GM12878 (cell line): Measurements from ENCODE around the gene CBR3. TPM values are rescaled to one million over a fixed set of nuclear protein-coding genes. Genes with fewer than 3 reads are reported as not detected.

Experiments used
- ATAC-seq: fragments of 200-7000 bp; cut with Tn5 transposase; 3 replicates; pipeline ENCODE4 v1.9.1; 2020; ENCODE audit warnings: mild to moderate bottlenecking, moderate library complexity
- BruUV-seq: library from RNA; stranded (reverse); fragments of 400-500 nt; replicated peaks from 2 replicates; lab custom pipeline; 2021; lab: Mats Ljungman, UMichigan
- CTCF ChIA-PET: fragments of 300-600 bp; sonication (Branson Sonifier 250); formaldehyde crosslinking; extraction: SDS; loops from one replicate; lab custom pipeline; 2021; ENCODE audit warnings: inconsistent platforms; lab: Yijun Ruan, JAX
- POLR2A ChIA-PET: fragments of 350-600 bp; formaldehyde crosslinking; extraction: SDS; loops from one replicate; lab custom pipeline; 2021; ENCODE audit warnings: inconsistent platforms; lab: Charles Lee
- RAD21 ChIA-PET: fragments of 300-600 bp; sonication (Branson Sonifier 250); formaldehyde crosslinking; loops from one replicate; lab custom pipeline; 2023; ENCODE audit warnings: antibody characterized with exemption; ENCODE audit not compliant: unreplicated experiment; lab: Charles Lee
- SMC1A ChIA-PET: fragments of 300-600 bp; sonication (Branson Sonifier 250); formaldehyde crosslinking; loops from one replicate; lab custom pipeline; 2023; ENCODE audit not compliant: unreplicated experiment, uncharacterized antibody; lab: Charles Lee
- DNase-seq: peaks from one replicate; pipeline ENCODE4 v3.0.0-alpha.2; 2011; ENCODE audit warnings: low read depth, low spot score
- FAIRE-seq: peaks from 3 replicates; lab custom pipeline; 2011; peaks lifted over from hg19 to GRCh38; lab: Jason Lieb, UNC
- H2AFZ ChIP-seq: 2 replicates; pipeline ENCODE4 v1.6.0; 2011; ENCODE audit warnings: low read depth, low read length, control low read depth; ENCODE audit not compliant: control insufficient read depth
- H3K27ac ChIP-seq: 2 replicates; pipeline ENCODE4 v1.5.1; 2011; ENCODE audit warnings: control low read depth; ENCODE audit not compliant: control insufficient read depth, insufficient read depth
- H3K27me3 ChIP-seq, 2 experiments: replicated peaks in 1 of 2; 2 replicates each; pipeline versions ENCODE4 v1.6.0 to v1.6.1; 2011; ENCODE audit warnings: low read length in 1 of 2; ENCODE audit not compliant: control insufficient read depth in 2 of 2, insufficient read depth in 2 of 2
- H3K36me3 ChIP-seq, 2 experiments: 2 replicates each; pipeline ENCODE4 v1.5.1; 2011; ENCODE audit warnings: low read length in 1 of 2; ENCODE audit not compliant: control insufficient read depth in 2 of 2, insufficient read depth in 2 of 2
- H3K4me1 ChIP-seq: 2 replicates; pipeline ENCODE4 v1.6.1; 2011; ENCODE audit warnings: mild to moderate bottlenecking, low read length, moderate library complexity, mixed read lengths; ENCODE audit not compliant: control insufficient read depth, insufficient read depth
- H3K4me2 ChIP-seq: 2 replicates; pipeline ENCODE4 v1.6.0; 2011; ENCODE audit warnings: control low read depth; ENCODE audit not compliant: control insufficient read depth, insufficient read depth
- H3K4me3 ChIP-seq: fragments of 200-600 bp; sonication (generic); 2 replicates; pipeline ENCODE4 v1.5.1; 2016
- H3K79me2 ChIP-seq: 2 replicates; pipeline ENCODE4 v1.6.0; 2011; ENCODE audit warnings: low read length; ENCODE audit not compliant: control insufficient read depth, insufficient read depth
- H3K9ac ChIP-seq: 2 replicates; pipeline ENCODE4 v1.8.0; 2011; ENCODE audit warnings: low read length, control low read depth, mixed read lengths; ENCODE audit not compliant: control insufficient read depth, insufficient read depth
- H3K9me3 ChIP-seq: replicated peaks from 3 replicates; pipeline ENCODE4 v1.5.1; 2011; ENCODE audit warnings: mild to moderate bottlenecking, low read length; ENCODE audit not compliant: control insufficient read depth, insufficient read depth
- H4K20me1 ChIP-seq: 2 replicates; pipeline ENCODE4 v1.6.0; 2011; ENCODE audit not compliant: control insufficient read depth, insufficient read depth
- ATF7 ChIP-seq: fragments of 450-650 bp; IDR thresholded peaks from 2 replicates; pipeline ENCODE4 v1.6.1; 2016; ENCODE audit warnings: low read depth, mild to moderate bottlenecking
- CTCF ChIP-seq, 3 experiments: IDR thresholded peaks in 2 of 3; conservative IDR thresholded peaks in 1 of 3; 2 replicates each; pipeline ENCODE4 v1.5.1; 2011; ENCODE audit warnings: low read depth in 3 of 3, low read length in 3 of 3, mild to moderate bottlenecking in 3 of 3, control low read depth in 2 of 3, moderate library complexity in 2 of 3, inconsistent platforms in 1 of 3, mixed read lengths in 1 of 3; ENCODE audit not compliant: control insufficient read depth in 2 of 3, insufficient read depth in 1 of 3; ENCODE audit errors: extremely low read depth in 1 of 3
- EED ChIP-seq: sonication (generic); IDR thresholded peaks from 2 replicates; pipeline ENCODE4 v1.6.1; 2016; ENCODE audit warnings: antibody characterized with exemption, low read depth
- ETV6 ChIP-seq, 2 experiments: fragments of 450-650 bp in 1 of 2; IDR thresholded peaks in 1 of 2; conservative IDR thresholded peaks in 1 of 2; 2 replicates each; pipeline ENCODE4 v1.6.1; 2014; ENCODE audit warnings: antibody characterized with exemption in 1 of 2, borderline replicate concordance in 1 of 2, low read depth in 1 of 2, mild to moderate bottlenecking in 1 of 2, moderate library complexity in 1 of 2
- NBN ChIP-seq: fragments of 450-650 bp; IDR thresholded peaks from 2 replicates; pipeline ENCODE4 v1.6.1; 2016
- NRF1 ChIP-seq: conservative IDR thresholded peaks from 2 replicates; pipeline ENCODE4 v1.6.1; 2011; ENCODE audit warnings: mild to moderate bottlenecking, low read depth, low read length, improper control_type of control experiment
- PAX8 ChIP-seq: fragments of 450-650 bp; IDR thresholded peaks from 2 replicates; pipeline ENCODE4 v1.6.1; 2017; ENCODE audit warnings: mild to moderate bottlenecking, moderate library complexity
- POLR2AphosphoS2 ChIP-seq: IDR thresholded peaks from 2 replicates; pipeline ENCODE4 v1.6.1; 2011; ENCODE audit warnings: low read depth, mild to moderate bottlenecking, low read length, improper control_type of control experiment, moderate library complexity
- RBBP5 ChIP-seq: fragments of 200-600 bp; sonication (generic); conservative IDR thresholded peaks from 2 replicates; pipeline ENCODE4 v1.6.1; 2016
- RCOR1 ChIP-seq: conservative IDR thresholded peaks from 2 replicates; pipeline ENCODE4 v1.6.1; 2012; ENCODE audit warnings: low read depth, low read length, improper control_type of control experiment
- RELA ChIP-seq: fragments of 450-650 bp; IDR thresholded peaks from 2 replicates; pipeline ENCODE4 v1.8.0; 2014; ENCODE audit warnings: borderline replicate concordance; ENCODE audit not compliant: partially characterized antibody
- SIN3A ChIP-seq: IDR thresholded peaks from 2 replicates; pipeline ENCODE4 v1.6.1; 2012; ENCODE audit warnings: low read depth, low read length, improper control_type of control experiment
- SMAD1 ChIP-seq: fragments of 450-650 bp; IDR thresholded peaks from 2 replicates; pipeline ENCODE4 v1.6.1; 2018; ENCODE audit warnings: mild to moderate bottlenecking, low read depth; ENCODE audit not compliant: partially characterized antibody
- TCF3 ChIP-seq: IDR thresholded peaks from 2 replicates; pipeline ENCODE4 v1.6.1; 2012; ENCODE audit warnings: low read depth, mild to moderate bottlenecking, low read length, borderline replicate concordance; ENCODE audit not compliant: insufficient read depth
- ZBTB33 ChIP-seq: fragments of 450-650 bp; IDR thresholded peaks from 2 replicates; pipeline ENCODE4 v1.6.1; 2017; ENCODE audit warnings: mild to moderate bottlenecking
- ZNF274 ChIP-seq: IDR thresholded peaks from one replicate; pipeline ENCODE4 v1.8.0; 2011; ENCODE audit not compliant: insufficient read length, insufficient read depth
- ZNF384 ChIP-seq: IDR thresholded peaks from 2 replicates; pipeline ENCODE4 v1.6.1; 2012; ENCODE audit warnings: low read depth, mild to moderate bottlenecking, low read length, improper control_type of control experiment, borderline replicate concordance
- ZZZ3 ChIP-seq: IDR thresholded peaks from 2 replicates; pipeline ENCODE4 v1.6.1; 2011; ENCODE audit warnings: low read depth; ENCODE audit not compliant: control insufficient read depth, insufficient read length
- WGBS: methylation state at CpG from one replicate; pipeline ENCODE4 v1.1.6; 2016; ENCODE audit warnings: low lambda C conversion rate; ENCODE audit not compliant: insufficient replicate concordance, insufficient coverage; ENCODE audit errors: missing lambda C conversion rate; 5-methylcytosine and 5-hydroxymethylcytosine counted together
- in situ Hi-C: fragments of 300-500 bp; cut with MboI; formaldehyde crosslinking; loops from 9 replicates; pipeline ENCODE4 v1.14.3; 2018; ENCODE audit warnings: mixed read lengths
- intact Hi-C: fragments of 100-400 bp; cut with micrococcal nuclease; formaldehyde crosslinking; loops from one replicate; pipeline ENCODE4 v1.14.2; 2022; ENCODE audit not compliant: unreplicated experiment
- polyA plus RNA-seq, 11 experiments: library from polyadenylated mRNA; depleted of rRNA in 4 of 11; unstranded in 6 of 11; stranded (reverse) in 5 of 11; fragments of >200 nt; fragmentation: Nextera tagmentation in 4 of 11; fragmentation: Illumina TruSeq in 1 of 11; extraction: Ambion mirVana in 4 of 11; extraction: Trizol in 1 of 11; gene quantifications; 1 replicate in 1 of 11; 2 replicates in 10 of 11; pipeline versions ENCODE4 v1.2.1 to v1.2.3, GENCODE V29; 2011 to 2016; ENCODE audit warnings: inconsistent platforms in 2 of 11, missing spikeins in 2 of 11, low read depth in 1 of 11
- total RNA-seq, 4 experiments: library from RNA; depleted of rRNA in 3 of 4; stranded (reverse); fragments of >200 nt in 3 of 4; fragmentation: Illumina TruSeq in 1 of 4; extraction: Trizol in 1 of 4; gene quantifications; 2 replicates each; pipeline versions ENCODE4 v1.2.1 to v1.2.3, GENCODE V29; 2013 to 2021
- TF ChIP-seq, protein P1 (sequence below): IDR thresholded peaks from 2 replicates; pipeline ENCODE4 v1.6.1; 2012; ENCODE audit warnings: low read depth, low read length, improper control_type of control experiment

Gene CBR3
- total and polyA plus RNA-seq, 10 of the 15 experiments (the other 5 are each of a cell fraction or from before 2014, with no cell fraction given), result 0.48 to 17.2 (median 11.2) TPM

- no peak for TF ChIP-seq ZBTB33
- no peak for TF ChIP-seq ZZZ3
- no peak for TF ChIP-seq EED
These were observed 25.0 kb upstream of the CBR3 start (continued) for GRCh38 chr21:36109868-36110267.

GRCh38 chr21:36111238-36111637 is 23.6 kb upstream of the CBR3 start:
- in situ Hi-C loops, result no loop called here
- no peak overlapping the region for H2AFZ ChIP-seq
- DNase-seq, result no peak
- H3K9ac ChIP-seq, result no peak overlapping the region
- H3K27me3 ChIP-seq, result no peaks in the 10 kb centered on the region
- ChIA-PET POLR2A (no interaction called here), RAD21 (interaction anchor here (2.3 kb wide), 1 partner anchor 83 kb away, joined by 9 read pairs; no protein-coding TSS in a partner anchor), CTCF (interaction anchor here (1.1 to 2.3 kb wide), 8 partner anchors 8 to 271 kb away, joined by 3 to 12 read pairs (median 4); no protein-coding TSS in a partner anchor), SMC1A (interaction anchor here (1.0 to 1.4 kb wide), 2 partner anchors 8 to 11 kb away, joined by 3 to 6 read pairs; no protein-coding TSS in a partner anchor)
- no peak for FAIRE-seq
- no peak overlapping the region for H3K4me2 ChIP-seq
- BruUV-seq, result no TSS peak
- peaks cover 7% of the 10 kb centered on the region for H3K4me1 ChIP-seq
- H3K36me3 ChIP-seq, result no peaks in the 10 kb centered on the region
- H4K20me1 ChIP-seq, result no peaks in the 10 kb centered on the region
- H3K9me3 ChIP-seq, result no peaks in the 10 kb centered on the region
- ATAC-seq, result no peak
- 85% methylated on average over 8 of the region's 8 CpGs for WGBS
- H3K79me2 ChIP-seq, result no peaks in the 10 kb centered on the region
- H3K27ac ChIP-seq, result no peak overlapping the region
- intact Hi-C loops, result loop anchor here (5.0 to 10.0 kb wide), 2 partner anchors 166 to 269 kb away; no protein-coding TSS in a partner anchor
- H3K4me3 ChIP-seq, result no peak overlapping the region
- no peak for TF ChIP-seq ZNF384
- no peak for TF ChIP-seq CTCF (IDR thresholded peaks at IDR 0.05 in 2 of 3, conservative IDR thresholded peaks at IDR 0.05 in 1 of 3; ENCODE audit: control insufficient read depth in 2 of 3, extremely low read depth in 1 of 3, insufficient read depth in 1 of 3, low read depth in 3 of 3, low read length in 3 of 3)
- TF ChIP-seq ZNF274, result no peak
- TF ChIP-seq RELA, result no peak
- TF ChIP-seq PAX8, result no peak
- TF ChIP-seq NRF1, result no peak
- TF ChIP-seq RBBP5, result no peak
- TF ChIP-seq NBN, result no peak
- TF ChIP-seq SIN3A, result no peak
- TF ChIP-seq, protein P1, sequence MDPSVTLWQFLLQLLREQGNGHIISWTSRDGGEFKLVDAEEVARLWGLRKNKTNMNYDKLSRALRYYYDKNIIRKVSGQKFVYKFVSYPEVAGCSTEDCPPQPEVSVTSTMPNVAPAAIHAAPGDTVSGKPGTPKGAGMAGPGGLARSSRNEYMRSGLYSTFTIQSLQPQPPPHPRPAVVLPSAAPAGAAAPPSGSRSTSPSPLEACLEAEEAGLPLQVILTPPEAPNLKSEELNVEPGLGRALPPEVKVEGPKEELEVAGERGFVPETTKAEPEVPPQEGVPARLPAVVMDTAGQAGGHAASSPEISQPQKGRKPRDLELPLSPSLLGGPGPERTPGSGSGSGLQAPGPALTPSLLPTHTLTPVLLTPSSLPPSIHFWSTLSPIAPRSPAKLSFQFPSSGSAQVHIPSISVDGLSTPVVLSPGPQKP, result no peak
- no peak for TF ChIP-seq ETV6 (conservative IDR thresholded peaks at IDR 0.05 in 1 of 2, IDR thresholded peaks at IDR 0.05 in 1 of 2; ENCODE audit: borderline replicate concordance in 1 of 2, low read depth in 1 of 2)
- no peak for TF ChIP-seq POLR2AphosphoS2
- no peak for TF ChIP-seq ATF7
- no peak for TF ChIP-seq SMAD1
- no peak for TF ChIP-seq TCF3
- TF ChIP-seq RCOR1, result no peak
